Endodermal cell (in vitro differentiated cells): ENCODE data around the gene CAPN14. TPM values are rescaled to one million over a fixed set of nuclear protein-coding genes. Genes with fewer than 3 reads are reported as not detected.

Experiments used
- DNase-seq: peaks from one replicate; pipeline ENCODE4 v3.0.0-alpha.2; 2017
- H3K27ac ChIP-seq: 2 replicates; pipeline ENCODE4 v1.5.1; 2013; ENCODE audit warnings: mild to moderate bottlenecking, low read depth, low read length, moderate library complexity
- H3K27me3 ChIP-seq: 2 replicates; pipeline ENCODE4 v1.6.1; 2013; ENCODE audit warnings: mild to moderate bottlenecking, low read length, moderate library complexity; ENCODE audit not compliant: insufficient read depth, control insufficient read depth, poor library complexity, severe bottlenecking
- H3K36me3 ChIP-seq: 2 replicates; pipeline ENCODE4 v1.7.0; 2013; ENCODE audit warnings: mild to moderate bottlenecking, low read length, moderate library complexity; ENCODE audit not compliant: control insufficient read depth, insufficient read depth
- H3K4me1 ChIP-seq: one replicate; pipeline ENCODE4 v1.7.0; 2013; ENCODE audit warnings: low read length; ENCODE audit not compliant: control insufficient read depth, insufficient read depth
- H3K4me3 ChIP-seq: 2 replicates; pipeline ENCODE4 v1.5.1; 2013; ENCODE audit warnings: mild to moderate bottlenecking, low read length, moderate library complexity
- H3K9ac ChIP-seq: 2 replicates; pipeline ENCODE4 v1.6.1; 2013; ENCODE audit warnings: mild to moderate bottlenecking, low read length, moderate library complexity; ENCODE audit not compliant: poor library complexity, severe bottlenecking; ENCODE audit errors: extremely low read depth
- H3K9me3 ChIP-seq: 2 replicates; pipeline ENCODE4 v1.6.1; 2013; ENCODE audit warnings: mild to moderate bottlenecking, low read length, moderate library complexity; ENCODE audit not compliant: control insufficient read depth
- H3K27ac Mint-ChIP-seq: 2 replicates; pipeline ENCODE4 v1.8.0; 2020; ENCODE audit warnings: mixed read lengths
- H3K27me3 Mint-ChIP-seq: 2 replicates; pipeline ENCODE4 v1.8.0; 2021; ENCODE audit warnings: mild to moderate bottlenecking, mixed read lengths; ENCODE audit not compliant: insufficient read depth
- H3K36me3 Mint-ChIP-seq: 2 replicates; pipeline ENCODE4 v1.8.0; 2020; ENCODE audit warnings: low read depth, mixed read lengths
- H3K4me1 Mint-ChIP-seq: 2 replicates; pipeline ENCODE4 v1.8.0; 2020; ENCODE audit warnings: mixed read lengths
- H3K4me3 Mint-ChIP-seq: 2 replicates; pipeline ENCODE4 v1.8.0; 2020; ENCODE audit warnings: mild to moderate bottlenecking, moderate library complexity, mixed read lengths
- H3K9me3 Mint-ChIP-seq: 2 replicates; pipeline ENCODE4 v1.8.0; 2020; ENCODE audit warnings: mild to moderate bottlenecking, mixed read lengths
- WGBS, 2 experiments: methylation state at CpG; one replicate each; pipeline versions ENCODE4 v1.1.5 to v1.1.7; 2013; ENCODE audit warnings: missing lambda C conversion rate in 2 of 2, mixed read lengths in 1 of 2; ENCODE audit not compliant: insufficient coverage in 1 of 2, insufficient read length in 1 of 2; 5-methylcytosine and 5-hydroxymethylcytosine counted together
- total RNA-seq, 2 donors: library from RNA; stranded (reverse); fragmentation: NEBNext Ultra II Directional in 1 of 2; extraction: Animal tissue kit (Norgen Biotek cat#: 25700) in 1 of 2; gene quantifications; 2 replicates in 1 of 2; 3 replicates in 1 of 2; pipeline ENCODE4 v1.2.1, GENCODE V29; 2021
- TF ChIP-seq, protein P1 (sequence below): fragments of 200-600 bp; sonication (generic); conservative IDR thresholded peaks from 2 replicates; pipeline ENCODE4 v1.5.0; 2021; ENCODE audit warnings: antibody characterized with exemption, mild to moderate bottlenecking

CAPN14 gene
- total RNA-seq, 2 donors from 2014 or later: 0.31 to 0.40 TPM

DNA sequence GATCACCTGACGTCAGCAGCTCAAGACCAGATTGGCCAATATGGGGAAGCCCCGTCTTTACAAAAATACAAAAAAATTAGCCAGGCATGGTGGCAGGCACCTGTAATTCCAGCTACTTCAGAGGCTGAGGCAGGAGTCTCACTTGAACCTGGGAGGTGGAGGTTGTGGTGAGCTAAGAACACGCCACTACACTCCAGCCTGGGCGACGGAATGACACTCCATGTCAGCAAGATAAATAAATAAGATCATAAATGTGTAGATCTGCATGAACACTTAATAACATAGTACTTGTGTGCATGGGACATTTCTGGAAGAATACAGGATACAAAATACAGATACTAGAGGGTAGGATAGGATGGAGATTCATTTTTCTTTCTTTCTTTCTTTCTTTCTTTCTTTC, 25.7 kb upstream of the CAPN14 start:
- Mint-ChIP-seq H3K4me3 (no peak overlapping the region), H3K36me3 (peaks cover 6% of the 10 kb centered on the region), H3K4me1 (peaks cover 15% of the 10 kb centered on the region), H3K9me3 (no peaks in the 10 kb centered on the region), H3K27ac (no peak overlapping the region), H3K27me3 (no peaks in the 10 kb centered on the region)
- peaks cover 5% of the 10 kb centered on the region for H3K4me1 ChIP-seq
- H3K27ac ChIP-seq: no peak overlapping the region
- H3K9me3 ChIP-seq: no peaks in the 10 kb centered on the region
- no peak overlapping the region for H3K4me3 ChIP-seq
- no peaks in the 10 kb centered on the region for H3K27me3 ChIP-seq
- H3K36me3 ChIP-seq: peaks cover 16% of the 10 kb centered on the region
- 89 to 100% methylated on average over 2 to 3 of the region's 5 CpGs for WGBS, 2 experiments
- H3K9ac ChIP-seq: no peak overlapping the region
- TF ChIP-seq, protein P1, sequence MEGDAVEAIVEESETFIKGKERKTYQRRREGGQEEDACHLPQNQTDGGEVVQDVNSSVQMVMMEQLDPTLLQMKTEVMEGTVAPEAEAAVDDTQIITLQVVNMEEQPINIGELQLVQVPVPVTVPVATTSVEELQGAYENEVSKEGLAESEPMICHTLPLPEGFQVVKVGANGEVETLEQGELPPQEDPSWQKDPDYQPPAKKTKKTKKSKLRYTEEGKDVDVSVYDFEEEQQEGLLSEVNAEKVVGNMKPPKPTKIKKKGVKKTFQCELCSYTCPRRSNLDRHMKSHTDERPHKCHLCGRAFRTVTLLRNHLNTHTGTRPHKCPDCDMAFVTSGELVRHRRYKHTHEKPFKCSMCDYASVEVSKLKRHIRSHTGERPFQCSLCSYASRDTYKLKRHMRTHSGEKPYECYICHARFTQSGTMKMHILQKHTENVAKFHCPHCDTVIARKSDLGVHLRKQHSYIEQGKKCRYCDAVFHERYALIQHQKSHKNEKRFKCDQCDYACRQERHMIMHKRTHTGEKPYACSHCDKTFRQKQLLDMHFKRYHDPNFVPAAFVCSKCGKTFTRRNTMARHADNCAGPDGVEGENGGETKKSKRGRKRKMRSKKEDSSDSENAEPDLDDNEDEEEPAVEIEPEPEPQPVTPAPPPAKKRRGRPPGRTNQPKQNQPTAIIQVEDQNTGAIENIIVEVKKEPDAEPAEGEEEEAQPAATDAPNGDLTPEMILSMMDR: no peak
- DNase-seq: no peak

DNA sequence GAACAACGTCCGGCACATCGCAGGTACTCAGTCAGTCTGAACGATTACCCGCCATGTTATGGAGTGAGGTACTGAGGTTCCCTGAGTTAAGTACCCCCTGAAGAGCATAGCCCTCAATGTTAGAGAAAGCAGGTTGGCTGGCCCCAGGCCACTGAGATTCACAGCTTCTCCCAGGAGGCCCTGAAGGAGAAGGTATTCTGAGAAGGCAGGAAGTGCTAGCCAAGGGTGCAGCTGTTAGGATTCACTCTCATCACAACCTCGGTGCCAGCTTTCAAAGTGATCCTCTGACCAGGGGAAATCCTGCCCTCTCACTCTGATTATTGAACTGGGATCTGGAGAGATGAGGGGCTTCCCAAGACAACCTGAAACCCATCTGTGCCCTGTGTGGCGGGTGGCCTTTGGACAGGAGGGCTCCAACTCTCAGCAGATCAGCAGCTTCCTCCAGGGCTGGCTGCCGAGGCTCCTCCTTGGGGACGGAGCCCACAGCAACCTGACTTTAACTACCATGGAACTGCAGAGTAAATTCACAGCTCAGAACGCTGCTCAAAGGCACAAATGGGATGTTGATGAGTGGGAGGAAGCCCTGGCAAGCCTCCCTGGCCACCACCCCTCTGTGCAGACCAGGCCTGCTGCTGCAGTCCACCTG, 24.4 kb upstream of the CAPN14 start:
- Mint-ChIP-seq H3K36me3 (peaks cover 6% of the 10 kb centered on the region), H3K27me3 (no peaks in the 10 kb centered on the region), H3K4me3 (no peak overlapping the region), H3K27ac (no peak overlapping the region), H3K9me3 (no peaks in the 10 kb centered on the region), H3K4me1 (peaks cover 15% of the 10 kb centered on the region)
- peaks cover 5% of the 10 kb centered on the region for H3K4me1 ChIP-seq
- H3K36me3 ChIP-seq: peaks cover 10% of the 10 kb centered on the region
- H3K4me3 ChIP-seq: no peak overlapping the region
- H3K9ac ChIP-seq: no peak overlapping the region
- no peaks in the 10 kb centered on the region for H3K9me3 ChIP-seq
- peak; percentile 34 for DNase-seq
- WGBS, 2 experiments: 92% methylated on average over 8 to 10 of the region's 10 CpGs
- TF ChIP-seq, protein P1: no peak
- no peaks in the 10 kb centered on the region for H3K27me3 ChIP-seq
- no peak overlapping the region for H3K27ac ChIP-seq

DNA sequence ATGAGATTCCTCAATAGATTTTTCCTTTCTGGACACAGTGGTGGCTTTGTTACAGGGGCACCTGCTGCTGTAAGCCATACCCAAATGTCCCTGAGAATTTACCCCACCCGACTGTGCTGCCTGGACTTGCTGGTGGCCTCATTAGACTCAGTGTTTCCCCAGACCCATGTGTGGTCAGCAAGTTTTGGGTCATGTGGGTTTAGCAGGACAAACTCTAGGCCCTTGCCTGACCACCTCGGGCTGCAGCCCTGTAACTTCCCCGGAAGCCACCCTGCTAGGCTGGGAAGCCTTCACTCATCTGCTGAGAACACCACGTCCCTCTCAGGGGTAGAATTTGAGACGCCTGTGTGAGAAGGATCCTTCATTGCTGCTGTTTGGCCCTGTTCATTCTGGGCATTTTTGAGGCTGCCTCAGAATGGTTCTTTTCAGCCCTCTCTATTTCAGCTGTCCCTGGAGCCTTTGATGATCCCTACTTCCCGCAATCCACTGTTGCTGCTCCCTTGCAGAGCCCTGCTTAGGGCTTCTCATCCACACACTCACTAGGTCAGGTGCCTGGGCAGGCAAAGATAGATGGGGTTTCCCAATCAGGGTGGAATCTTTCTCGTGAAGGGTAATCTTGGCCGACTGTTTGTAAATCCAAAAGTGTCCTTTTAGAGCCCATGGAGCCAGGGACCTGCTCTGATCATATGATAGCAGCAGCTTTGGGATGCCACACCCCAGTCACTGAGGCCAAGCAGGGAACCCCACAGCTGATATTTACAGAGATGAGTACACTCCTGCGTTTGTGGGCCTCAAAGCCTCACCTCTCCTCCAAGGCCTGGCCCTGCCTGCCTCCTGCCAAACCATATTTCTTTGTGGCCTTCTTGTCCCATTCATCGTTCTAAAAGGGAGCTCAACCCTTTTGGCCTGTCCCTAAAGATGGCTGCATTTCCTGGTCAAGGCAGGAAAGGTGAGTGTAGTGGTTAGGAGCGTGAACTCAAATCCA, 23.4 kb upstream of the CAPN14 start:
- H3K27me3 Mint-ChIP-seq: no peaks in the 10 kb centered on the region
- Histone ChIP-seq H3K4me1 (peaks cover 5% of the 10 kb centered on the region), H3K27ac (no peak overlapping the region), H3K9ac (no peak overlapping the region), H3K9me3 (no peaks in the 10 kb centered on the region), H3K27me3 (no peaks in the 10 kb centered on the region), H3K4me3 (no peak overlapping the region), H3K36me3 (peaks cover 10% of the 10 kb centered on the region)
- H3K36me3 Mint-ChIP-seq: peaks cover 3% of the 10 kb centered on the region
- WGBS, 2 experiments: 89 to 93% methylated on average over 8 to 11 of the region's 11 CpGs
- DNase-seq: peak; percentile 30
- no peak overlapping the region for H3K4me3 Mint-ChIP-seq
- TF ChIP-seq, protein P1: no peak
- H3K4me1 Mint-ChIP-seq: peaks cover 11% of the 10 kb centered on the region
- H3K9me3 Mint-ChIP-seq: no peaks in the 10 kb centered on the region
- H3K27ac Mint-ChIP-seq: peak overlapping the region; percentile 9
